Measurements from ENCODE around the gene CCR6. TPM values are rescaled to one million over a fixed set of nuclear protein-coding genes. Genes with fewer than 3 reads are reported as not detected.
A peak's percentile ranks its signal among the peaks of the same experiment; 100 is the strongest.

The CCR6 gene
- total RNA-seq, 2 donors from 2014 or later, result 1.2 to 7.8 TPM

GRCh38 chr6:167116109-167116837 lies 6.6 kb upstream of the CCR6 start:
- peaks cover 14% of the 10 kb centered on the region for H3K27me3 Mint-ChIP-seq (ENCODE audit: low read depth)
- H3K4me3 Mint-ChIP-seq, result peak overlapping the region in 1 of 2 donors; percentile 50
- H3K36me3 Mint-ChIP-seq (ENCODE audit: insufficient read depth in 2 of 2), result peaks cover 0 to 7% of the 10 kb centered on the region in 2 donors
- H3K9me3 Mint-ChIP-seq, result peaks cover 0 to 2% of the 10 kb centered on the region in 2 donors
- H3K4me1 Mint-ChIP-seq (ENCODE audit: low read depth), result peaks cover 41% of the 10 kb centered on the region
- ATAC-seq (replicated peaks in 1 of 2) (no peak), DNase-seq (no peak)
- H3K27ac Mint-ChIP-seq, result peak overlapping the region; percentile 51

- Mint-ChIP-seq H3K27ac (no peak overlapping the region), H3K36me3 (ENCODE audit: insufficient read depth in 2 of 2) (peaks cover 0 to 7% of the 10 kb centered on the region in 2 donors), H3K27me3 (ENCODE audit: low read depth) (peaks cover 14% of the 10 kb centered on the region), H3K9me3 (peaks cover 0 to 2% of the 10 kb centered on the region in 2 donors), H3K4me1 (ENCODE audit: low read depth) (peaks cover 41% of the 10 kb centered on the region), H3K4me3 (peak overlapping the region in 1 of 2 donors; percentile 50)
- DNase-seq (no peak), ATAC-seq (replicated peaks in 1 of 2) (no peak)
Observed at GRCh38 chr6:167116838-167117228, 6.1 kb upstream of the CCR6 start.

- Mint-ChIP-seq H3K4me3 (peak overlapping the region in 1 of 2 donors; percentile 68), H3K9me3 (peaks cover 0 to 2% of the 10 kb centered on the region in 2 donors), H3K27me3 (ENCODE audit: low read depth) (peaks cover 6% of the 10 kb centered on the region), H3K4me1 (ENCODE audit: low read depth) (peaks cover 31% of the 10 kb centered on the region), H3K27ac (peak overlapping the region; percentile 64), H3K36me3 (ENCODE audit: insufficient read depth in 2 of 2) (peaks cover 0 to 7% of the 10 kb centered on the region in 2 donors)
- ATAC-seq (replicated peaks in 1 of 2) (peak; percentile 32 to 40), DNase-seq (no peak)
Observed at GRCh38 chr6:167118006-167118405, 4.9 kb upstream of the CCR6 start.

GRCh38 chr6:167118839-167119238 lies 4.1 kb upstream of the CCR6 start:
- Mint-ChIP-seq H3K4me1 (ENCODE audit: low read depth) (peaks cover 31% of the 10 kb centered on the region), H3K36me3 (ENCODE audit: insufficient read depth in 2 of 2) (peaks cover 0 to 7% of the 10 kb centered on the region in 2 donors), H3K27me3 (ENCODE audit: low read depth) (peaks cover 6% of the 10 kb centered on the region), H3K9me3 (peaks cover 0 to 2% of the 10 kb centered on the region in 2 donors), H3K4me3 (peak overlapping the region; percentile 51 to 68), H3K27ac (peak overlapping the region; percentile 79)
- ATAC-seq (replicated peaks in 1 of 2) (no peak), DNase-seq (no peak)

- Mint-ChIP-seq H3K27ac (peak overlapping the region; percentile 79), H3K4me3 (peak overlapping the region in 1 of 2 donors; percentile 68), H3K27me3 (ENCODE audit: low read depth) (peaks cover 6% of the 10 kb centered on the region), H3K4me1 (ENCODE audit: low read depth) (peaks cover 31% of the 10 kb centered on the region), H3K36me3 (ENCODE audit: insufficient read depth in 2 of 2) (peaks cover 0 to 7% of the 10 kb centered on the region in 2 donors), H3K9me3 (peaks cover 0 to 2% of the 10 kb centered on the region in 2 donors)
- ATAC-seq (replicated peaks in 1 of 2) (peak in 1 of 2 donors; percentile 18), DNase-seq (no peak)
Observed at GRCh38 chr6:167119670-167120582, 3.0 kb upstream of the CCR6 start.

- peak overlapping the region in 1 of 2 donors; percentile 49 for H3K4me3 Mint-ChIP-seq
- peaks cover 31% of the 10 kb centered on the region for H3K4me1 Mint-ChIP-seq (ENCODE audit: low read depth)
- H3K27me3 Mint-ChIP-seq (ENCODE audit: low read depth), result peaks cover 6% of the 10 kb centered on the region
- H3K36me3 Mint-ChIP-seq (ENCODE audit: insufficient read depth in 2 of 2), result peaks cover 0 to 7% of the 10 kb centered on the region in 2 donors
- H3K27ac Mint-ChIP-seq, result no peak overlapping the region
- DNase-seq (no peak), ATAC-seq (replicated peaks in 1 of 2) (no peak)
- peaks cover 0 to 2% of the 10 kb centered on the region in 2 donors for H3K9me3 Mint-ChIP-seq
Observed at GRCh38 chr6:167120583-167120903, 2.4 kb upstream of the CCR6 start.

GRCh38 chr6:167121335-167121841 lies 1.5 kb upstream of the CCR6 start:
- Mint-ChIP-seq H3K36me3 (ENCODE audit: insufficient read depth in 2 of 2) (peaks cover 0 to 7% of the 10 kb centered on the region in 2 donors), H3K4me1 (ENCODE audit: low read depth) (peaks cover 31% of the 10 kb centered on the region), H3K9me3 (peaks cover 0 to 2% of the 10 kb centered on the region in 2 donors), H3K27ac (peak overlapping the region; percentile 9), H3K4me3 (peak overlapping the region in 1 of 2 donors; percentile 79), H3K27me3 (ENCODE audit: low read depth) (no peaks in the 10 kb centered on the region)
- ATAC-seq (replicated peaks in 1 of 2), result no peak
- no peak for DNase-seq

- H3K9me3 Mint-ChIP-seq, result peaks cover 1 to 6% of the 10 kb centered on the region in 2 donors
- DNase-seq (no peak), ATAC-seq (replicated peaks in 1 of 2) (peak in 1 of 2 donors; percentile 29)
- peaks cover 0 to 10% of the 10 kb centered on the region in 2 donors for H3K36me3 Mint-ChIP-seq (ENCODE audit: insufficient read depth in 2 of 2)
- H3K27me3 Mint-ChIP-seq (ENCODE audit: low read depth), result no peaks in the 10 kb centered on the region
- peaks cover 31% of the 10 kb centered on the region for H3K4me1 Mint-ChIP-seq (ENCODE audit: low read depth)
- peak overlapping the region; percentile 39 for H3K27ac Mint-ChIP-seq
- peak overlapping the region in 1 of 2 donors; percentile 79 for H3K4me3 Mint-ChIP-seq
Observed at GRCh38 chr6:167122041-167122826, 662 bp upstream of the CCR6 start.

GRCh38 chr6:167124753-167125152 lies 1.9 kb downstream of the CCR6 start:
- Mint-ChIP-seq H3K27me3 (ENCODE audit: low read depth) (no peaks in the 10 kb centered on the region), H3K27ac (no peak overlapping the region), H3K4me3 (no peak overlapping the region), H3K9me3 (peaks cover 1 to 6% of the 10 kb centered on the region in 2 donors), H3K36me3 (ENCODE audit: insufficient read depth in 2 of 2) (peaks cover 0 to 6% of the 10 kb centered on the region in 2 donors), H3K4me1 (ENCODE audit: low read depth) (peaks cover 14% of the 10 kb centered on the region)
- DNase-seq (no peak), ATAC-seq (replicated peaks in 1 of 2) (no peak)

GRCh38 chr6:167125410-167125809 lies 2.5 kb downstream of the CCR6 start:
- Mint-ChIP-seq H3K4me1 (ENCODE audit: low read depth) (peaks cover 15% of the 10 kb centered on the region), H3K27me3 (ENCODE audit: low read depth) (no peaks in the 10 kb centered on the region), H3K36me3 (ENCODE audit: insufficient read depth in 2 of 2) (peaks cover 0 to 6% of the 10 kb centered on the region in 2 donors), H3K27ac (no peak overlapping the region), H3K9me3 (peaks cover 1 to 6% of the 10 kb centered on the region in 2 donors), H3K4me3 (no peak overlapping the region)
- DNase-seq, result no peak
- no peak for ATAC-seq (replicated peaks in 1 of 2)

GRCh38 chr6:167125855-167126349 lies 3.0 kb downstream of the CCR6 start:
- Mint-ChIP-seq H3K27ac (no peak overlapping the region), H3K4me3 (no peak overlapping the region), H3K4me1 (ENCODE audit: low read depth) (peaks cover 15% of the 10 kb centered on the region), H3K27me3 (ENCODE audit: low read depth) (no peaks in the 10 kb centered on the region), H3K9me3 (peaks cover 1 to 4% of the 10 kb centered on the region in 2 donors), H3K36me3 (ENCODE audit: insufficient read depth in 2 of 2) (peaks cover 0 to 4% of the 10 kb centered on the region in 2 donors)
- no peak for DNase-seq
- no peak for ATAC-seq (replicated peaks in 1 of 2)

- H3K4me3 Mint-ChIP-seq, result no peak overlapping the region
- H3K36me3 Mint-ChIP-seq (ENCODE audit: insufficient read depth in 2 of 2), result peaks cover 0 to 4% of the 10 kb centered on the region in 2 donors
- no peak for DNase-seq
- H3K9me3 Mint-ChIP-seq, result peaks cover 1 to 4% of the 10 kb centered on the region in 2 donors
- no peak overlapping the region for H3K27ac Mint-ChIP-seq
- no peak for ATAC-seq (replicated peaks in 1 of 2)
- H3K27me3 Mint-ChIP-seq (ENCODE audit: low read depth), result no peaks in the 10 kb centered on the region
- H3K4me1 Mint-ChIP-seq (ENCODE audit: low read depth), result peaks cover 9% of the 10 kb centered on the region
Observed at GRCh38 chr6:167127785-167128531, 5.1 kb downstream of the CCR6 start.
